Measurements from ENCODE around the gene CLCNKB.
"Not testable (repeated sequence)": the region's sequence is repeated elsewhere in the genome, so short reads cannot be mapped to it uniquely, and the experiment has no call there.

Gene CLCNKB

GRCh38 chr1:16043521-16043920 lies at the start of gene CLCNKB:
CLCNKB (plus strand) TSS chr1:16043782; CDS start chr1:16044493, 711 bp downstream.
- no peak for DNase-seq

GRCh38 chr1:15994081-15994480 lies 49.5 kb upstream of the CLCNKB start:
- DNase-seq, result no peak

GRCh38 chr1:15994590-15995351 lies 48.8 kb upstream of the CLCNKB start:
- DNase-seq, result peak; percentile 22

DNA sequence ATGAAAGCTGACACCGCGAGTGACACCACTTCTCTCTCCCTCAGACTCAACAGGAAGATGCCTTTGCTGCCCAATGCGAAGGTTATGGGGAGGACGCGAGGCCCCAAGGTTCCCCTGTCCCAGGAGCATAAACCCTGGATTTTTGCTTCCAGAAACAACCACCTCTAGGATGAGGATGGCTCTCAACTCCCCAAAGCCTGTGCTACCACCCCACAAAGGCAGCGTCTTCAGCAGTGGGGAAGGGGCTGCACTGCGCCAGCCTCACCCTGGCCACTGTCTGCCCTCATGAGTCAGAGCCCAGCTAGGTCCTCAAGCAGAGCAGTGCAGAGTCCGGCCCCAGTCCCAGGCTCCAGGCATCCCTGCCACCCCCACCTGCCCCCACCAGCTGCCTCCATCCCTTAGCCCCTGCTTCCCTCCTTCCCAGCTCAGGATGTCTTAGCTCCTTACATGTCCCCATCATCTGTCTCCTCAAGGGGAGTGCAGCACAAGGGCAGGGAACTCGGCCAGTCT lies 46.5 kb upstream of the CLCNKB start:
- DNase-seq, result no peak

DNA sequence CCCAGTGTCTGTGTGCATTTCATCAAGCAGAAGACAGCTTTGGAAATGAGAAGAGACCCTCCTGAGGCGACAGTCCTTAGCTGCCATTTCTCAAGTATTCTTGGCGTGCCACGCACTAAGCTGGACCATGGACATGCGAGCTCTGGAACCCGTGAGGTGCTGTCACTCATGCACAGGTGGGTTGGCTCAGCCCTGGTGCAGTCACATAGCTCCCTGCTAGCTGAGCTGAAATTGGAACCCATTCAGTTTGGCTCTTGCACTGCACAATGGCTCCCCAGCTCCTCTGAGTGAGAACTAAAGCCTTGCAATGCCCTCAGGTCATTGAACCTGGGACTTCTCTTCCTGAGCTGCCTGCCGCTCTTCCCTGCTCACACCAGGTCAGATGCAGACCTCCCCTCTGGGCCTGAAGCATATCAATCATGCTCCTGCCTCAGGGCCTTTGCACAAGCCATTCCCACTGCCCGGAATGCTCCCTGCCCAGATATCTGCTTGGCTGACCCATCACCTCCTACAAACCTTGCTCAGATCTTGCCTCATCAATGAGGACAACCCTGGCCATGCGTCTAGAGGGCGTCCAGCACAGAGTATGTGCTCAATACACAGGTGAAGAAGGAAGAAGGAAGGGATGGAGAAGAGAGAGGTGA lies 45.8 kb upstream of the CLCNKB start:
- no peak for DNase-seq

- DNase-seq, result no peak
Measured at GRCh38 chr1:15998929-15999328, 44.7 kb upstream of the CLCNKB start.

- DNase-seq, result not testable (repeated sequence)
Measured at GRCh38 chr1:16001274-16001673, 42.3 kb upstream of the CLCNKB start.

DNA sequence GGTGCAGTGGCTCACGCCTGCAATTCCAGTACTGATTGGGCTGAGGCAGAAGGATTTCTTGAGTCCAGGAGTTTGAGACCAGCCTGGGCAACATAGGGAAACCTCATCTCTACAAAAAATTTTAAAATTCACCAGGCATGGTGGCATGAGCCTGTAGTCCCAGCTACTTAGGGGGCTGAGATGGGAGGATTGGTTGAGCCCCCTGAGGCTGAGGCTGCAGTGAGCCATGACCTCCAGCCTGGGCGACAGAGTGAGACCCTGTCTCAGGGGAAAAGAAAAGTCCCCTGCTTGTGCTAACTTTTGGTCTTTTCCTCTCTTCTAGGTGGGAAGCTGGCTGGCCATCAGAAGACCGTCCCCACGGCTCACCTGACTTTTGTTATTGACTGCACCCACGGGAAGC lies 38.0 kb upstream of the CLCNKB start:
- no peak for DNase-seq

DNA sequence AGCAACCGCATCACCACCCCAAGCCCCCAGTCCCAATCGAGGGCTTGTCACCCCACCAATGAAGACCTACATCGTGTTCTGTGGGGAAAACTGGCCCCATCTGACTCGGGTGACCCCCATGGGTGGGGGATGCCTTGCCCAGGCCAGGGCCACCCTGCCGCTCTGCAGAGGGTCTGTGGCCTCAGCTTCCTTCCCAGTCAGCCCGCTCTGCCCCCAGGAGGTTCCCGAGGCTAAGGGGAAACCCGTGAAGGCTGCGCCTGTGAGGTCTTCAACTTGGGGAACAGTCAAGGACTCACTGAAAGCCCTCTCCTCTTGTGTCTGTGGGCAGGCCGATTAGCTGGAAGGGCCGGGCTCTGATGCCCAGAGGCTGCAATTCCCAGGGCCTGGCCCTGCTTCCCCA lies 37.6 kb upstream of the CLCNKB start:
- no peak for DNase-seq

DNA sequence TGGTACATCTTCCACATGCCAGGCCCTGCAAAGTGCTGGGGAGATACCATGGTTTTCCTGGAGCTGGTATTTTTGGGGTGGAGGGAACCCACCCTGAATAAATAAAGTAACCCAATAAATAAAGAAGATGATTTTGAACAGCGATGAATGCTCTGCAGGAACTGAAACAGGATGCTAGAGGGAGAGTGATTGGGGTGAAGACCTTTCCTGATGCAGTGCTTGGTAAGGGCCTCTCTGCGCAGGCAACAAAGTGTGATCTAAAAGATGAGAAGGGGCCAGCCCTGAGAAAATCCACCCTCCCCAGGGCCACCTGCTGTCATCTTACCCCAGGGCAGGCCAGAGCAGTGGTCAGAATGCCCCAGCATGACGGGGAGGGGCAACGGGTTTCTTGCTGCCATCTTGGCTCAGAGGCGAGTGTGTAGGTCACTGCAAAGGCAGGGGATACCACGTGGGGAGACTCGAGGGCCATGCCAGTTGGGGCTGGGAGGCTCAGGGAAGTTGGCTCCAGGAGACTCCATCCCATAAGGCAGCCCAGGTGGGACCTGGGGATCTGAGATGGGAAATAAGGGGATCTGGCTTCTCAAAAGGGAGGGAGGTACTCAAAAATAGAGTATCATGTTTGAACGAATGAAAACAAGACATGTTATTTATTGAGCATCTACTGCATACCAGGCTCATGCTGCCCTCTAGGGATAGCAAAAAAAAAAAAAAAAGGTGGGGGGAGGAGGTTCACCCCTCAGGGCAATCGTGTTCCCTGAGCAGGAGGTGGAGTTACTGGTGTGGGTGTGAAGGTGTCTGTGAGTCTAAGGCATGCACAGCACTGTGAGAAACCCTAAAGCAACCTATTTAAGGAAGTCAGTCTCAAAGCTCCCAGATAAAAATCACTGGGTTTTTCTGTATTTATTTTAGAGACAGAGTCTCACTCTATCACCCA lies 36.8 kb upstream of the CLCNKB start:
- no peak for DNase-seq

GRCh38 chr1:16007671-16008341 lies 35.8 kb upstream of the CLCNKB start:
- no peak for DNase-seq

GRCh38 chr1:16009030-16009460 lies 34.5 kb upstream of the CLCNKB start:
- DNase-seq, result peak; percentile 56

- no peak for DNase-seq
Measured at GRCh38 chr1:16009678-16010077, 33.9 kb upstream of the CLCNKB start.

DNA sequence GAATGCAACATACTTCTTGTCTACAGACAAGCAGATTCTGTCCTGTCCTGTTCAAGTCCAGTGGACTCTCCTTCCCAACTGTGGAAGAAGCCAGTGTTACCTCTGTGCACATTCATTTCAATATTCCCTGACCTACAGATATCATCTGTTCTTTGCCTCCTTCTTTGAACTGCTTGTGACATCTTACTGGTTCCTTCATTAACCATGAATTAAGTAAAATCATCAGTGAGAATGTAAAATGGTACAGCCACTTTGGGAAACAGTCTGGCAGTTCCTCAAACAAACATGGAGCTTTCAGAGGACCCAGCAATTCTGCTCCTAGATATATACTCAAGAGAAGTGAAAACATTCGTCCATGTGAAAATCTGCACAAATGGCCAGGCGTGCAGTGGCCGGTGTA lies 32.7 kb upstream of the CLCNKB start:
- no peak for DNase-seq

- DNase-seq, result no peak
Measured at GRCh38 chr1:16011936-16012589, 31.5 kb upstream of the CLCNKB start.

- DNase-seq, result no peak
Measured at GRCh38 chr1:16012590-16013219, 30.9 kb upstream of the CLCNKB start.

GRCh38 chr1:16013220-16013907 lies 30.2 kb upstream of the CLCNKB start:
- peak; percentile 45 for DNase-seq

DNA sequence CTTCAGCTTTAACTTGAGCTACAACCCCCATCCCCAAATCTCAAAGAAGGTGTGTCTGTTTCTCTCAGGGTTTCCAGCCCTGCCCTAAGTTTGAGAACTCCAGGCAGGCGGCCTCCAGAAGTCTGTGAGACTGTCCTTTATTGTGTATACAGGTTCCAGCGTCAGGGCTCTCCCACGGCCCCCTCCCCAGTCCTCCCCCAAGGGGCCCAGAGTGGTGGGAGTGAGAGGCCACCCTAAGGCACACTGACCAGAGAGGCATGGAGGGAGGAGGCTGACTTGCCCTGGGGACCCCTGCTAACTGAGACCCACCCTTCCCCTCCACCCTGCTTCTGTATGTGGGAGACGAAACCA lies 29.7 kb upstream of the CLCNKB start:
- DNase-seq, result no peak

GRCh38 chr1:16014509-16015482 lies 28.8 kb upstream of the CLCNKB start:
- no peak for DNase-seq

DNA sequence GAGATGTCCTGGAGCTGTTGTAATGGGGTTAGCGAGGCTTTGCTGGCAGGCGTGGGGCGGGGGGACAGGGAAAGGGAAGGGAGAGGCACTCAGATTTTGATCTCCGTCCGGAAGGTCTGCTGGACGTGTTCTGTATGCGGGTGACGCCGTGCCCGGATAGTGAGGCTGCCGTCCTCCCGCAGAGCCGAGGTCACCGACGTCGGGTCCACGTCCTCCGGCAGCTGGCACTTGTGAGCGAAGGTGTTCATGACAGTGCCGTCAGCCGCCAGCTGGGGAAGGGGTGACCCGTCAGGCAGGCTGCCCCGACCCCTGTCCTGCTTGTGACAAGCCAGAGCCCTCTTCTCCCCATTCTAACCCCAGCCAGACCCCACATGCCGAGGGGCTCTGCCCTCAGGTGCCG lies 28.1 kb upstream of the CLCNKB start:
- DNase-seq, result no peak

Data from activated CD4-positive, alpha-beta T cell treated with anti-CD3 and anti-CD28 coated beads for 1 hour (primary cell).